Measurements from ENCODE around the gene SCYGR5. TPM values are rescaled to one million over a fixed set of nuclear protein-coding genes. Genes with fewer than 3 reads are reported as not detected.
"Not testable (repeated sequence)": the region's sequence is repeated elsewhere in the genome, so short reads cannot be mapped to it uniquely, and the experiment has no call there.

The SCYGR5 gene
- total RNA-seq, 1 experiment from 2014 or later = not detected

- not testable (repeated sequence) for DNase-seq (ENCODE audit: low spot score)
These were observed 7.0 kb downstream of the SCYGR5 start for GRCh38 chr2:227673620-227674019.

- no peak for DNase-seq (ENCODE audit: low spot score)
These were observed 7.9 kb downstream of the SCYGR5 start for GRCh38 chr2:227674485-227674884.

GRCh38 chr2:227677928-227678327, 11.3 kb downstream of the SCYGR5 start:
- no peak for DNase-seq (ENCODE audit: low spot score)

- no peak for DNase-seq (ENCODE audit: low spot score)
These were observed 17.7 kb downstream of the SCYGR5 start for GRCh38 chr2:227684258-227684657.

- DNase-seq (ENCODE audit: low spot score) = no peak
These were observed 20.6 kb downstream of the SCYGR5 start for GRCh38 chr2:227687189-227687588.

- no peak for DNase-seq (ENCODE audit: low spot score)
These were observed 30.5 kb downstream of the SCYGR5 start for GRCh38 chr2:227696990-227697679.

- DNase-seq (ENCODE audit: low spot score) = no peak
These were observed 35.0 kb downstream of the SCYGR5 start for GRCh38 chr2:227701556-227701955.

- no peak for DNase-seq (ENCODE audit: low spot score)
These were observed 36.7 kb downstream of the SCYGR5 start for GRCh38 chr2:227703280-227703732.

- no peak for DNase-seq (ENCODE audit: low spot score)
These were observed 37.4 kb downstream of the SCYGR5 start for GRCh38 chr2:227703961-227704360.

- no peak for DNase-seq (ENCODE audit: low spot score)
These were observed 40.3 kb downstream of the SCYGR5 start for GRCh38 chr2:227706859-227707258.

GRCh38 chr2:227707390-227707789, 40.8 kb downstream of the SCYGR5 start:
- no peak for DNase-seq (ENCODE audit: low spot score)

GRCh38 chr2:227710986-227711385, 44.4 kb downstream of the SCYGR5 start:
- no peak for DNase-seq (ENCODE audit: low spot score)

- DNase-seq (ENCODE audit: low spot score) = no peak
These were observed 46.7 kb downstream of the SCYGR5 start for GRCh38 chr2:227713291-227713690.

GRCh38 chr2:227716501-227716900, 49.9 kb downstream of the SCYGR5 start:
- DNase-seq (ENCODE audit: low spot score) = no peak

Other genes starting within 250 kb of the SCYGR5 start
- gene AGFG1, start 194.6 kb upstream of the SCYGR5 start, total RNA-seq (2014; rRNA removed; shearing (Covaris generic)) = 38.0 and 40.9 TPM in 2 replicates
- not detected in 2 replicates for gene SCYGR2, start 67.9 kb upstream of the SCYGR5 start, total RNA-seq (2014; rRNA removed; shearing (Covaris generic))
- gene SCYGR3, start 52.0 kb upstream of the SCYGR5 start, total RNA-seq (2014; rRNA removed; shearing (Covaris generic)) = not detected in 2 replicates
- not detected in 2 replicates for gene SCYGR4, start 49.3 kb upstream of the SCYGR5 start, total RNA-seq (2014; rRNA removed; shearing (Covaris generic))
- gene SLC19A3, start 51.2 kb downstream of the SCYGR5 start, total RNA-seq (2014; rRNA removed; shearing (Covaris generic)) = 0.03 TPM in 1 of 2 replicates, not detected in the other
- not detected in 2 replicates for gene SCYGR6, start 58.0 kb downstream of the SCYGR5 start, total RNA-seq (2014; rRNA removed; shearing (Covaris generic))
- gene SCYGR7, start 61.5 kb downstream of the SCYGR5 start, total RNA-seq (2014; rRNA removed; shearing (Covaris generic)) = not detected in 2 replicates
- not detected in 2 replicates for gene SCYGR8, start 79.1 kb downstream of the SCYGR5 start, total RNA-seq (2014; rRNA removed; shearing (Covaris generic))
- gene CCL20, start 147.0 kb downstream of the SCYGR5 start, total RNA-seq (2014; rRNA removed; shearing (Covaris generic)) = 0.18 and 0.31 TPM in 2 replicates
- not detected in 2 replicates for gene DAW1, start 204.8 kb downstream of the SCYGR5 start, total RNA-seq (2014; rRNA removed; shearing (Covaris generic))

All from HT-29 (cell line).